Measurements from ENCODE around the gene ESYT2. TPM values are rescaled to one million over a fixed set of nuclear protein-coding genes. Genes with fewer than 3 reads are reported as not detected.

ESYT2 gene
- polyA plus RNA-seq, 1 of the 3 experiments (the other 2 are of a cell fraction): 34.2 TPM

DNA sequence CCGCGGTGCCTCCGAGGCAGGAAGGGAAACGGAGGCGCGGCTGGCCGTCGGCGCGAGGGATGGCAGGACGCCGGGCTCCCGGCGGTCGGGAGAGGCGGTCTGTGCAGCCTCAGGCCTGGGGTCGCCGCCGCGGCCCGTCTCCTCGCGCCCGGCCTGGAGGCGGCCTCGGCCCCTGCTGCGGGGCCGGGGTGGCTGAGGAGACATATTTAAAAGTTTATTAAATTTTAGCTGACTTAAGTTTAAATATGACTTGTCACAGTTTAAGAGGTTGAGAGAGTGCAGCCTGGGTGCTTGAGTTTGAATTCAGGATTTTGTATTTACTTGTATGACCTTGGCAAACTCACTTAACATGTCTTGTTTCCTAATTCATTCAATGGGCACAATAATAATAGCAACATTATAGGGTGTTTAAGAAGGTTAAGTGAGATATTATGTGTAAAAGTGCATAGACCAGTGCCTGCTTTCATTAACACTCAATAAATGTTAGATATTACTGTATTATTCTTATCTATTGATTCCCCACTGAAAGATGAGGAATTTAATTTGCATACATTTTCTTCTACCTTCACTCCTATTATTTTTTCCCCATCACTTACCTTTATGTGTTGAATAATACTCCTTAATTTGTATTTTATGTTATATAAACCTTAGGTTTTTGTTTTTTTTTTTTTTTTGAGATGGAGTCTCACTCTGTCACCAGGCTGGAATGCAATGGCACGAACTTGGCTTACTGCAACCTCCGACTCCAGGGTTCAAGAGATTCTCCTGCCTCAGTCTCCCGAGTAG is 27.8 kb upstream of the ESYT2 start:
- peaks cover 7% of the 10 kb centered on the region; the same call in 1 of the 2 replicates for H4K20me1 ChIP-seq (ENCODE audit: insufficient read depth)
- ChIA-PET POLR2A (no interaction called here), CTCF (interaction anchor here (1.1 to 1.7 kb wide), 5 partner anchors 10 to 161 kb away, joined by 3 to 7 read pairs (median 4); no protein-coding TSS in a partner anchor)
- peak overlapping the region; percentile 78 for H3K4me2 ChIP-seq
- H3K4me3 ChIP-seq (ENCODE audit: low read depth in 2 of 2, low read length in 1 of 2): peak overlapping the region; percentile 84 to 99
- H2AFZ ChIP-seq (ENCODE audit: low read depth): peak overlapping the region; percentile 100
- H3F3A ChIP-seq (replicated peaks; ENCODE audit: insufficient read depth): peaks cover 20% of the 10 kb centered on the region
- no peaks in the 10 kb centered on the region for H3K27me3 ChIP-seq (ENCODE audit: insufficient read depth)
- peak overlapping the region; percentile 80 for H3K9ac ChIP-seq
- H3K36me3 ChIP-seq (replicated peaks in 1 of 2; ENCODE audit: control insufficient read depth in 1 of 2, insufficient read depth in 2 of 2, low read length in 1 of 2): no peaks in the 10 kb centered on the region
- peaks cover 45% of the 10 kb centered on the region for H3K79me2 ChIP-seq (ENCODE audit: insufficient read depth)
- H3K9me2 ChIP-seq: no peaks in the 10 kb centered on the region
- 16% methylated on average over 13 of the region's 31 CpGs for WGBS (ENCODE audit: low lambda C conversion rate)
- H3K9me3 ChIP-seq: no peaks in the 10 kb centered on the region
- no peak for DNase-seq
- peak overlapping the region; percentile 61 to 63 for H3K27ac ChIP-seq (ENCODE audit: low read depth in 2 of 2, low read length in 1 of 2)
- TF ChIP-seq USF2 (IDR thresholded peaks at IDR 0.05; ENCODE audit: borderline replicate concordance, low read depth, low read length) (no peak), MXI1 (IDR thresholded peaks at IDR 0.05; ENCODE audit: low read depth, low read length) (no peak), USF1 (IDR thresholded peaks at IDR 0.05; ENCODE audit: borderline replicate concordance, low read depth) (no peak), MEF2A (IDR thresholded peaks at IDR 0.05; ENCODE audit: borderline replicate concordance, low read depth) (no peak), CHD2 (IDR thresholded peaks at IDR 0.05; ENCODE audit: low read length, partially characterized antibody) (no peak), POLR2AphosphoS5 (IDR thresholded peaks at IDR 0.05; ENCODE audit: low read depth, low read length) (no peak), EP300 (IDR thresholded peaks at IDR 0.05; ENCODE audit: borderline replicate concordance in 1 of 2, low read depth in 1 of 2, low read length in 1 of 2) (no peak)
- peaks cover 12 to 14% of the 10 kb centered on the region in 2 experiments; a peak in 3 of 4 replicates for H3K4me1 ChIP-seq (ENCODE audit: control insufficient read depth in 1 of 2, insufficient read depth in 2 of 2, low read depth in 1 of 2, low read length in 1 of 2)

- ChIA-PET CTCF (interaction anchor here (1.5 to 1.7 kb wide), 2 partner anchors 12 to 55 kb away, joined by 4 to 5 read pairs; no protein-coding TSS in a partner anchor), POLR2A (no interaction called here)
- WGBS (ENCODE audit: low lambda C conversion rate): 92% methylated on average over 7 of the region's 7 CpGs
- H4K20me1 ChIP-seq (ENCODE audit: insufficient read depth): peaks cover 7% of the 10 kb centered on the region; the same call in 1 of the 2 replicates
- peaks cover 11% of the 10 kb centered on the region for H3F3A ChIP-seq (replicated peaks; ENCODE audit: insufficient read depth)
- no peak overlapping the region for H3K27ac ChIP-seq (ENCODE audit: low read depth in 2 of 2, low read length in 1 of 2)
- H3K36me3 ChIP-seq (replicated peaks in 1 of 2; ENCODE audit: control insufficient read depth in 1 of 2, insufficient read depth in 2 of 2, low read length in 1 of 2): no peaks in the 10 kb centered on the region
- H3K9me3 ChIP-seq: no peaks in the 10 kb centered on the region
- H3K9me2 ChIP-seq: no peaks in the 10 kb centered on the region
- H3K4me2 ChIP-seq: no peak overlapping the region
- no peaks in the 10 kb centered on the region for H3K27me3 ChIP-seq (ENCODE audit: insufficient read depth)
- no peak overlapping the region for H3K9ac ChIP-seq
- H3K79me2 ChIP-seq (ENCODE audit: insufficient read depth): peaks cover 27% of the 10 kb centered on the region
- H2AFZ ChIP-seq (ENCODE audit: low read depth): no peak overlapping the region
- TF ChIP-seq RFX5 (IDR thresholded peaks at IDR 0.05; ENCODE audit: low read length) (no peak), USF1 (IDR thresholded peaks at IDR 0.05; ENCODE audit: borderline replicate concordance, low read depth) (no peak), POLR2AphosphoS5 (IDR thresholded peaks at IDR 0.05; ENCODE audit: low read depth, low read length) (no peak), SIN3A (IDR thresholded peaks at IDR 0.05; ENCODE audit: borderline replicate concordance, low read depth, low read length) (no peak), TCF12 (IDR thresholded peaks at IDR 0.05) (no peak), NFIC (IDR thresholded peaks at IDR 0.05; ENCODE audit: borderline replicate concordance) (no peak), NRF1 (IDR thresholded peaks at IDR 0.05; ENCODE audit: low read depth, low read length) (no peak), REST (IDR thresholded peaks at IDR 0.05; ENCODE audit: low read depth, low read length) (no peak), ELF1 (IDR thresholded peaks at IDR 0.05) (no peak), CHD2 (IDR thresholded peaks at IDR 0.05; ENCODE audit: low read length, partially characterized antibody) (no peak), MAX (IDR thresholded peaks at IDR 0.05; ENCODE audit: low read depth) (no peak), FOXM1 (IDR thresholded peaks at IDR 0.05; ENCODE audit: low read depth) (no peak), GABPA (IDR thresholded peaks at IDR 0.05; ENCODE audit: low read depth) (no peak), TAF1 (IDR thresholded peaks at IDR 0.05; ENCODE audit: borderline replicate concordance, low read depth, low read length) (no peak), FOSL2 (IDR thresholded peaks at IDR 0.05; ENCODE audit: borderline replicate concordance, low read depth) (no peak), SMC3 (IDR thresholded peaks at IDR 0.05; ENCODE audit: low read depth, low read length) (no peak), JUND (IDR thresholded peaks at IDR 0.05) (no peak)
- DNase-seq: no peak
- peaks cover 12 to 14% of the 10 kb centered on the region in 2 experiments; a peak in 3 of 4 replicates for H3K4me1 ChIP-seq (ENCODE audit: control insufficient read depth in 1 of 2, insufficient read depth in 2 of 2, low read depth in 1 of 2, low read length in 1 of 2)
- no peak overlapping the region for H3K4me3 ChIP-seq (ENCODE audit: low read depth in 2 of 2, low read length in 1 of 2)
Measured at GRCh38 chr7:158854681-158855081, 25.4 kb upstream of the ESYT2 start.

Measured in SK-N-SH (cell line).